GM10847 (cell line): Measurements from ENCODE around the gene SSH2.

Source experiments
- POLR2A ChIP-seq: IDR thresholded peaks from 2 replicates; pipeline ENCODE4 v1.6.1; 2011; ENCODE audit not compliant: insufficient read length; ENCODE audit errors: extremely low read depth

Gene SSH2

DNA sequence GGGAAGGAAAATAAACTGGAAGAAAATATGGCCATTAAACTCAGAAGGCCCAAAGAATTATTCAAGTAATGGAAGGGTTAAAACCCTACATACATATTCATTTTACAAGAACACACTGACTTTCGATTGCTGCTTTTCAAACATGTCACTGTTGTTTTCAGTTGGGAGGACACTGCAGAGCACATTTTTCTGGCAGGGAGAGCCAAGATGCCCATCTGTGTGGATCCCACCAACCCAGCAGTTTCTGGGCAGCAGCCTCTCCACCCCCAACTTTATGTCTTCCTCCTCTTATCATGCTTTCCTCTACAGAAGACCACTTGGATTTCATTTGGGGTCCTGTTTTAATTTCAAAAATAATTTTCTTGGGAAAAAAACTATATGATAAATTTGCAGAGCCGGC is 300.2 kb downstream of the SSH2 start:
- no peak for TF ChIP-seq POLR2A

DNA sequence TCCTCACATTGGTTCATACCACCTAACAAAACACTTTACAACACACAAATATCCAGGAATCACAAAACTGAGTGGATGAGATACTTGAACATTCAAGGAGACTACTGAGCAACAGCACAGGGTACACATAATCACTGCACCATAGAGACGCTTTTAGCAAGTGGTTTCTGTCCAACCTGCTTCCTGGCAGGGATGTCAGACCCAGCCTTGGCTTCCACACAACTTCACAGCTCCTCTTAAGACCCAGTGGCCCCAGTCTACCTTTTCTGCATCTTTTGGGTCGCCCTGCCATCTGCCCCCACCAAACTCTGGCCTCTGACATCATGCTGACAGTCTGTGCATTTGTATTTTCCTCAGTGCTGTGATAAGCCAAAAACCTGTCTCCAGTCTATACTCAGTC is 301.4 kb downstream of the SSH2 start:
- no peak for TF ChIP-seq POLR2A

DNA sequence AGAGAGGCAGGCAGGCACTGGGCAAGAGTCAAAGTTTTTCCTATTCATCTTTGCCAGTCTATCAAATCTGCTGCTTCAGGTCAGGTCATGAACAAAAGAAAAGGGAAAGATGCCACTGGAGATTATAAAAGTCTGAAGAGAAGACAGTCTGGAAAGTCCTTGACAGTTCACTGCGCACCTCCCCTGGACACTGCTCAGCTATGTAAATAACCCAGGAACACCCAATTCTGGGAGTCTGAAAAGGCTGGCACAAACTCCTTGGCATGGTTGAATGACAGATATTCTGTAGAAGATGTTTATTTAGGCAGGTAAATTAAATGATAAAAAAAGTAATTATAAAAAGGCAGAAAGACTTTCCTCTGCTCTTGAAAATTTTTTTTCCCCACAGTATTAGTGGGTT is 302.1 kb downstream of the SSH2 start:
- TF ChIP-seq POLR2A, result no peak

DNA sequence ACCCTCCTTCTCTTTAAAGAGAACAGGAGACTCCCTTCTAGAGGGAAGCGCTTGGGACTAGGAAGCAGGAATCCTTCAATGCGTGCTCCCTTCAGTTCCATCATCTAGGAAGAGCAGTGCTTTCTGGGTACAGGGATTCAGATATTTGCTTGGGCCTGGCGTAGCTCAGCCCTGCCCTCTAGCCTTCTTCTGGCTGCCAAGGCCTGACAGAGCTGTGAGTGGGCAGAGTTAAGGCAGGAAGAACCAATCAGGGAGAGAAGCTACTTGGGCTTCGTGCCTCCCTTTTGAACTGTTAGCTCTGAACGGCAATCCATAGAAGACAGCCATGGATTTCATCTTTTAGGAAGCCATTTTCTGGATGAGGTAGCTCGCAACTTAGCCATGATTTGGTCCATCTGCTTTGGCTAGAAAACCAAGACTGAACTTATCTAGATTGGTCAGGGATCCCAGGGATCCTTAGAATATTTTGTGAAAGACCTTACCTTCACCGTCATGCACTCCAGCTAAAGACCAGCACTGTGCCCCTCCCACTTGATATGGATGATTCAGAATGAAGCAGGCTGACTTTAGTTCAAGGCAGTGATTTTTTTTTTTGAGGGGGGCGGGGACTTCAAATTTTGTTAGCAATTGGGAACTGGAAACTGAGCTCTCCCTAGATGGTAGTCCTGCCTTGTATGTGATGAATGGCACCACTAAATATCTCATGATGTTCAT is 304.8 kb downstream of the SSH2 start:
- TF ChIP-seq POLR2A, result no peak

DNA sequence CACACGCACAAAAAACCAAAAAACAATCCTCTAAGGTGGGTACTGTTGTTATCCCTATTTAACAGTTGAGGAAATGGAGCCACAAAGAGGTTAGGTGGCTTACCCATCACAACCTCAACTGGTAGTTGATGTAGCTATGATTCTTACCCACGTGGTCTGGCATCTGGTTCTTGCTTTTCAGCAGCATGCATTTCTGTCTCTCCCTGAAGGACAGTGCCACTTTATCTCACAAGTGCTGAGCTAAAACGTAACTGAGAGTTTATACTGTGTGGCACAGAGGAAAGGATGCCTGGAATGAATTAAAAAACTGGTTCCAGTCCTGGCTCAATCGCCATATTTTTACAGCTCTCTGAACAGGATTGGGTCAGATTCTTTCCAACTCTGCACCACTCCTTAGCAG is 305.4 kb downstream of the SSH2 start:
- no peak for TF ChIP-seq POLR2A

DNA sequence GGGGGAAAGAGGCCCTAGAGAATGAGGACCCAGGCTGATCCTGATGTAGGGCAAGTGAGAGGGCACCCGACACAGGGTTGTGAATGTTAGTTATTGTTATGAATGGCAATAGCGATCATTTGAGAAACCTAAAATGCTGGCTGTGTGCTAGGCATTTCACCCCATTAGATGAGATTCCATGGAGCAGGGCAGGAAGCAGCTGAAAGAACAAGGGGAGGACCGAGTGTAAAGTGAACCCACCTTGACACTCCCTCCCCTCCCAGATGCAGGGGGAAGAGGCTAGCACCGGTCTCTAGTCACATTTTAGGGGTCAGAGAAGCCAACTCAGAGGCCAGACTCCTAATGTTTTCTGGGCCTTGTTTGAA is 306.8 kb downstream of the SSH2 start:
- TF ChIP-seq POLR2A, result no peak

DNA sequence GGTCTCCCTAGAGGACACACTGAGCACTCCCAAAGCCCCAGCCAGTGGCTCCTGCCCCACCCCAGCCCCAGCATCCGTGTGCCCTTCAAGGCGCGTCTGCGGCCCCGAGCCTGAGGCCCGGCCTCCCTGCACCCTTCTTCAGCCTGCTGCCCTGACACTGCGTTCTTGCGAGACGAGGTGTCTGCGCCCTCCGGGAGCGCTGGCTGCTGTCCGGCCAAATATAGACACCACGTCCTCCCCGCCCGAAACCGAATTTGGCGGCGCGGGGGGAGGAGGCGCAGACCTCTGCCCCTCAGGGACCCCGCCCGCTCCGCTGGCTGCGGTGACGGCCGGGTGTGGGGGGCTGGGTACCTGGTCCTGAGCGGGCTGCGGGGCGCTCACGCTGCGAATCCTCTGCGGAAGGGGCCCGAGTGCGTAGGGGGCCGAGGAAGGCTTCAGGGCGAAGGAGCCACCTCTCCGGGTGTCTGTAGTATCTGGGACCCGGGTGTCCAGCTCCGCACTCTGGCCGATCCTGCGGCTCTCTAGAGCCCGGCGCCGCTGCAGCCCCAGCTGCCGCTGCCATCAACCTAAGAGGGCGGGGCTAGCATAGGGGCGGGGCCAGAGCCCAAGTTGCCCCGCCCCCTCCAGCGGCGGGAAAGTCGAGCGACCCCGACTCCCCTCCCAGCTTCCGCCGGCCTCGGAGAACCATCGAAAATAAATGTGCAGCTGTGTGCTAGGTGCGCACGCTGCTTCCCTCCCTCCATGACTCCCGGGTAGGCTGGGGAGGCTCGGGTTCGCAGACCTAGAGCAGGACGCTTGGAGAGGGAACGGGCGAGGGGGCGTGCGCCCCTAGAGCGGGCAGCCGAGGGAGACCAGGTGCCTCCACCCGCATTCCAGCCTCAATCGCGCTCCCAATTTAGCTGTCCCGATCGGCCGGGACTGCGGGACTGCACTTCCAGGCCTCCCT is 307.4 kb downstream of the SSH2 start, which contains the start of gene CORO6:
CORO6 (minus strand) TSS at position 576 of the 946 bp plus-strand sequence. CDS start 1,491 bp downstream, outside the sequence.
- no peak for TF ChIP-seq POLR2A

DNA sequence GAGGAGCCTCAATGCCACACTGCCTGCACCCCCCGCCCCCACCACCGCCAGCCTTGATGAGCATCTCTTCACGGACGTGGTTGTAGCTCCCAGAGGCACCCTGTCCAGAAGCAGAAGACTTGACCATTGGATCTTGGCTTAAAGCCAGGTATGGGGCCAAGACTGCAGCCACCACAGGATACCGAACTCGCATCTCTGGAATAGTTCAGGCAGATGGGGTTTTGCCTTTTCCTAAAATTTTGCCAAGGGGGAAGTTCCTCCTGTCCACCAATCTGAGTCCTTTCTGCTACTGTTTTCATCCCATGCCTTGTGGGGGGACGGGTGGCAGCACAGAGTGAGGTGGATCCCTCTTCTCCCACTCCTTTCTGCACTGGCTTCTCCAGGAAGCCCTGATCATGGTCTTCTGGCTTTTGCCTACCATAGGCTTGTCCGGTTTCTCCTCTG is 308.3 kb downstream of the SSH2 start:
- no peak for TF ChIP-seq POLR2A

DNA sequence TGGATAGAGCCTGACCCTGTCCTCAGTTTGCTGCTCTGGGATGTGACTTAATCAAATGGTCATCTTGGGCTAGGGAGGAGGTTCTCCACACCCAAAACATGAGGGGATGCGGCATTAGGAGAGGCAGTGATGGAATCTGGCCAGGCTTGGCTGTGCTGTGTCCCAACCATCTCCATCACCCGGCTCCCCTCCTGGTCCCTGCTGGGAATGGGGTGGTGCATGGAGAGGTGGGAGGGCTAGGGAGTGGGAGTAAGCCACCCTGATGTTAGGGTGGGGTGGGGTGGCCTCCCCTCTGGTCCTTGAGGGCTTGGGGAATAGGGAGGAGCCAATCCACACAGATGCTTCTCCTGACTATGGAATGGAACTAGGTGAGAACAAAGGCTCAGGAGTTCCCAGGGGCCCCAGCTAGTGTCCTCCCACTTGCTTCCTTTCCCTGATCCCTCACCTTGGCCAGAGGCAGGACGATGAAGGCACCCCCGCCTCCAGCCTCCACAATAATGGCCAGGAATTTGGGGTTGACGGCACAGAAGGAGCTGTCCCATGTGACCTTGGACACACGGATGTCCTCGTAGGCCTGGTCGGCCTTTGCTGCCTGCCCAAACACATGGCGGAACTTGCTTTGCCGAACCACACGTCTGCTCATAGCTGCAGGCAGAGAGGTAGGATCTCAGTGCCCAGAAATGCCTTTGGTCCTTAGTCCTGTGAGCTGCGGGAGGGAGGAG is 309.1 kb downstream of the SSH2 start:
- TF ChIP-seq POLR2A, result no peak

DNA sequence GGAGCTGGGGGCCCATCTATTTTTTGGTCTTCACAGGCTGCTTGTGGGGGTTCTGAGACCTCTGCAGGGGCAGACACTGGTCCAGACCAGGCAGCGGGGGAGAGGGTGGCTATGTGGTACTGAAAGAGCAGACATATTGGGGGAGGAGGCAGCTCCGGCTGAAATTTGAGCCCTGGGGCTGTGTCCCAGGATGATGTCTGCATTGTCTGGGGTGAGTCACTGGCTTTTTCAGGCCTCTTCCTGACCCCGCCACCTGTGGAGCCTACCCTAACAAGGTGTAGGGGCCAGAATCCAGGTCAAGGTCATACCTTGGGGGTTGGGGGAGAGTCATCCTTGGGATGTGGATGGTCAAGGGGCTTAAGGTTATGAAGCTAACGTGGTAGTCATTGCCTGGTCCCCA is 309.8 kb downstream of the SSH2 start:
- no peak for TF ChIP-seq POLR2A

DNA sequence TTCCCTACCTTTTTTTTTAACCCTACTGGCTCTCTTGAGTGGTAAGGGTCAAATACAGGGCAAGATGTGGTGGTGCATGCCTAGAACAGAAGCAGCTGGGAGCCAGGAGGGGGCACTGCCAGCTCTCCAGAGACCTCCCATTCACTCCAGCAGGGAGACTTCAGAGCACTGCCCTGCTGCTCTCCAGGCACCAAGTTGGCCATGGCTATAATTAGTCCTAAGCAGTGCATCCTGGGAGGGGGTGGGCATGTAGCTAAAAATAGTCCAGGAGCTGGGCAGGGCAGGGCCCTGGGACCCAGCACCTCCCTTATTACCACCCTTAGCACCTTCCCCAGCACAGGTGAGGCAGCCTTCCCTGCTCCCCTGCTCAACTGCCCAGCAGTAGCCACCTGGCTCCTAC is 310.8 kb downstream of the SSH2 start:
- TF ChIP-seq POLR2A, result no peak

DNA sequence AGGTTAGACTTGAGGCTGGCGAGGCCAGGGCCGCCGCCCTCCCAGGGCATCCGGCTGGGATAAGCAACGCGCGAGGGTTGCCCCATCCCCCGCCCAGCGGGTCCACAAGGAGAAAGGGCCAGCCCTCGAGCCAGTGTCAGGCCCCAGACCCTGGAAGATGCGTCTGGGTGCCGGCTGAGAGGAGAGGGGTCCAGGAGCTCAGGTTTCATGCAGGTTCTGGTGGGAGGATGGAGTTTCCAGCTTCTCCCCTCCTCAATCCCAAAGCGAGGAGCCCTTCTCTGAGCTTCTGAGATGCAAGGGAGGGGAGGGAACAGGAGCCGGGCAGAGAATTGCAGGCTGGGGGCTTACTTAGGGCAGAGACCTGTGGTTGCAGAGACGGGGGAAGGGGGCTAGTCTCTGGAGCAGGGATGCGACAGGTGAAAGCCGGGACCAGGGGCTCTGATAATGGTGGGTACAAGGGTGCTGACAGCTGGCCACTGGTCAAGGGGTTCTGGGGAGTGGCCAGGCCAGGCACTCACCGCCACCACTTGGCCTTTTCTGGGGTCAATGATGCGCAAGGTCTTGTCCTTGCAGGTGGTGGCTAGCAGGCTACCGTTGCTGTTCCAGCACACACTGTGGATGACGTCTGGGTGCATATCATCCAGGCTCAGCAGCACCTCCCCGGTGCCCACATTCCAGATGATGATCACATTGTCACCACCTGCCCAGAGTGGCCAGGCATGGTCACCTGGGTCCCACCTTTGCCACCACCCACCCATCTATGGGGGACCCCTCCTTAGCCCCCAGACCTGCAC is 311.6 kb downstream of the SSH2 start:
- no peak for TF ChIP-seq POLR2A

DNA sequence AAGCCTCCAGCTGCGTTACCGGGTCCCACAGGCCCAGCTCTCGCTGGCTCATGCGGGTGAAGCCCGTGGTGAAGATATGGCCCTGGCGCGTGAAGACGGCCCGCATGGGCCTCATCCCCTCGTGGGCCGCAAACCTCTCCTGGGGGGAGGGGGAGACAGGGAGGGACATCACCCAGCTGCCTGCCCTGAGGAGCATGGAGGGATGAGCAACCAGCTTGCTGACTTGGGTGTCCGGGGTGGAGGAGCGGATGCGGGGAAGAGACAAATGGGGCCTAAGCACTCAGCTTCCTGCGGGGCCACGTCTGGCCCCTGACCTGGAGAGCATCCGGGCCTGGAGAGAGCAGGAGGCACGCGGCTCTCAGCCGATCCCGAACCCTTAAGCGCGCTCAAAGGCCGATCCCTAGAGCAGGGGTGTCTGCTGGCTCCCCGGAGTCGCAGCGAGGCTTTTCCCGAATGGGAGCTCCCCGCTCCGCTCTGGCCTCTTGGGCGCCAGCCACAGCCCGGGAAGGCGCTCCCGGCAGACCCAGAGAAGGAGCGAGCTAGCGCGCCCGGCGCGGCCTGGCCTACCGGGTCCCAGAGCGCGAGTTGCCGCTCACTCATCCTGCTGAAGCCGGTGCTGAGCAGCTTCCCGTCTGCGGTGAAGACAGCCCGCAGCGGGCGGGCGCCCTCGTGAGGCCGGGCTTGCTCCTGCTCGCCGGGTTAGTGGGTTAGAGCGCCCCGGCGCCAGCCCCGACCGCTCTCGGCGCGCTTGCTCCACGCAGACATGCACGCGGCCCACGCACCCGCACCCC is 312.4 kb downstream of the SSH2 start:
- peak; percentile 23 for TF ChIP-seq POLR2A

DNA sequence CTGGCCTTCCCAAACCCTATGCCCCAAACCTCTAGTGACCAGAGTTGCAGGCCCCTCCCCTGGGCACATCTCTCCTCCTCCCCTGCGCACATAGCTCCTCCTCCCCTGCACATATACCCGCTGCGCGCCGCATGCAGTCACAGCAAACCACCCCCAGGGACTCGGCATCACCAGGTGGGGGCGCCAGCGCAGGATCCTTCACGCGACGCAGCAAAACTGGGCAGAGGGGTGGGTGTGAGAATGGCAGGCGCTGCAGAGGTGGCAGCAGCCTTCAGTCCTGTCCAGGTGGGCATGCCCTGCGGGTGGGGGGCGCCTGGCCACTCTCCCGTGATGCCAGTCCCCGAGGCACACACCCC is 312.9 kb downstream of the SSH2 start:
- no peak for TF ChIP-seq POLR2A
